ENCODE results near the gene TCOF1.

Gene TCOF1

GRCh38 chr5:150350524-150351344 is 6.8 kb upstream of the TCOF1 start:
- DNase-seq = peak; percentile 58

DNA sequence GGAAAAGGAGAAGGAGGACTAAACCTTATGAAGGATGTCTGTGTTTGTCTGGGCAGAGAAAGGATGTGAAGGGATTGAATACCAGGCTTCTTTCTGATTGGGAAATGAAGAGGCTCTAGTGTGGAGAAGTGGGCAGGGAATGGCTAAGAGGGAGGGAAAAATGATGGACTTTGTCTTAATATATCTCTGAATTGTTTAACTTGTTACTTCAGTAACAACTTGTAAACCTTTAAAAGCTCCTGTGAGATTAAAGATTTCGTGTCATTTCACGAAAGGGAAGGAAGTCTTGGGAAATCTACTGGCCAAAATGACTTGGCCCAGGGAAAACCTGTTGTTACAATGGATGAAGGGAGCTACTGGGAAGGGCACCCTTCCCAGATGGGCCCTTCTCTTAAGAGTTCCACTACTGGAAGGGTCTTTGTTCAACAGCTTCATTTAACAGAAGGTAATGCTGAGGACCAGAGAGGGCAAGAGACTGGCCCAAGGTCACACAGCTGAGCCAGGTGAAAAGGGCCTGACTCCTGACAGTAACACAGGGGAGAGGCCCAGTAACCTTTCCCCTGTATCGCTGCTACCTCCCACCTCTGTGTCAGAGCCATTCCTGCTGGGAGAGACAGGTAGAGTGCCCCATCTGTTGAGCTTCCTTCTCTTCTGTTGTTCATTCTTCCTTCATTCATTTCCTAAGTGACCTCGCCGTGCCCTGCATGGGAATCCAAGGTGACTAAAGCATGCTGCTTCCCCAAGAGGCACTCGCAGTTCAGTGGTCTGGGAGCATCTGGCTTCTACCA is 5.1 kb upstream of the TCOF1 start:
- peak; percentile 10 for DNase-seq

GRCh38 chr5:150353032-150353675 is 4.3 kb upstream of the TCOF1 start:
- DNase-seq = no peak

DNA sequence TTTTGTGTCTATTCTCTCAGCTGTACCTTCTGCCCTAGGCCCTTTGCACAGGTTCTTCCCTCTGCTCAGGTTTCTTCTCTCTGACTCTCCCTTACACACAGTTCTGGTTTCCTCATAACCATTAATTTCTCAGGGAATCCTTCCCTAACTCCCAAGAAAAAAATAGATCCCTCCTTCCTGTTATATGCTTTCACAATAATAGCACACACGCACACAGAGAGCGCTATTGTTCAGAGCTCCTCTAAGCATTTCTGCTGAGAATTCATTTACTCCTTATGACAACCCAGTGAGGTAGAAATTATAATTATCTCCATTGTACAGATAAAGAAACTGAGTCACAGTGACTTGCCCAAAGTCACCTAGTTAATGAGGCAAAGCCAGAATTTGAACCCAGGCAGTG is 1.7 kb upstream of the TCOF1 start:
- DNase-seq = no peak

DNA sequence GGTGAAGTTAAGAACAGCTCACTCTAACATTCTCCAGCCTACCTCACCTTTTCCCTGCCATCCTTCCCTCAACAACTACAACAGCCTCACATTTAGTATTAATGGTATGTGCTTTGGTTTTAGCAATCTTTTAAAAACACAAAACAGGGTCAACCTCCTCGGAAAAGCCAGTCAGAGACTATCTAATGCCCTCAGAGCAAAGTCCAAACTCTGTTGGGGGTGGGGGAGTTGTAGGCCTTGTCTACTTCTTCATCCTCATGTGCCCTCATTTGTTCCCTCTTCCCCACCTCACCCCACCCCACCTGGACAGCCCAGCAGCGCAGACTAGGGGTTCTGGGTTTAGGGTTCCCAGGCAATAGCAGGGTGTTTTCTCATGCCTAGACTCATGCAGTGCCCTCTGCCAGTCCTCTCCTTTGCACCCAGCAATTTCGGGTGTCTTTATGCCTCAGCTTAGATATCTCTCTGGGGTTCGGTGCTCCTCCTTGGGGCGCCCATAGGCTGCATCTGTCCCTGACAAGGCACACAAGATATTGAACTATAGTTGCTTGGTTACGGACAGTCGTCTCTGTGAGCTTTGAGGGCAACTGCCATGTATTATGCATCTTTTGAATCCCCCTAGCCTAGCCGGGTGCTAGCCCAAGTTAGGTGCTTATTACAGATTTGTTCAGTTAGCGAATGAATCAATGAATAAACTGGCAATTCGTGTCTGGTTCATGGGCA is 762 bp upstream of the TCOF1 start:
- DNase-seq = no peak

DNA sequence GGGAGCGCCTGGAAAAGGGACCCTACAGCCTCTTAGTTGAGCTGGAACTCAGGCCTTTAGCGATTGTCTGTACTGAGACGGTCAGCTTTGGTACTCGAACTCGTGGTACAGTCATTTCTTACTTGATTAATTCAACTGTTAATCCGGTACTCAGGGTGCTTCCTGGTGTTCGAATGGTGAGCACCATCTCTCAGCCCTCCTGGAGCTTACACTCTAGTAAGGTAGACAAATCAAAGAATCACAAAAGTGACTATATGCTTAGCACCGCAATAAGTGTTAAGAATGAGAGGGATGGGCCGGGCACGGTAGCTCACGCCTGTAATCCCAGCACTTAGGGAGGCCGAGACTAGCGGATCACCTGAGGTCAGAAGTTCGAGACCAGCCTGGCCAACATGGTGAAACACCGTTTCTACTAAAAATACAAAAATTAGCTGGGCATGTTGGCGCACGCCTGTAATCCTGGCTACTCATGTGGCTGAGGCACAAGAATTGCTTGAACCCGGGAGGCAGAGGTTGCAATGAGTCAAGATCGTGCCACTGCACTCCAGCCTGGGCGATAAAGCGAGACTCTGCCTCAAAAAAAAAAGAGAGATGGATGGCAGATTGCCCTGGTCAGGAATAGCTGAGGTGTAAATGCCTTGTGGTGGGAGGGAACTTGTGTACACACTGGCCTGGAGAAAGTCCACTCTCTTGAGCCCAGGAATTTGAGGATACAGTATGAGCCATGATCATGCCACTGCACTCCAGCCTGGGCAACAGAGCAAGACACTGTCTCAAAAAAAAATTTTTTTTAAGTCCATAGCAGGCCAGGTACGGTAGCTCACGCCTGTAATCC is 981 bp downstream of the TCOF1 start:
- DNase-seq = no peak

GRCh38 chr5:150361301-150361700 is 3.8 kb downstream of the TCOF1 start:
- no peak for DNase-seq

DNA sequence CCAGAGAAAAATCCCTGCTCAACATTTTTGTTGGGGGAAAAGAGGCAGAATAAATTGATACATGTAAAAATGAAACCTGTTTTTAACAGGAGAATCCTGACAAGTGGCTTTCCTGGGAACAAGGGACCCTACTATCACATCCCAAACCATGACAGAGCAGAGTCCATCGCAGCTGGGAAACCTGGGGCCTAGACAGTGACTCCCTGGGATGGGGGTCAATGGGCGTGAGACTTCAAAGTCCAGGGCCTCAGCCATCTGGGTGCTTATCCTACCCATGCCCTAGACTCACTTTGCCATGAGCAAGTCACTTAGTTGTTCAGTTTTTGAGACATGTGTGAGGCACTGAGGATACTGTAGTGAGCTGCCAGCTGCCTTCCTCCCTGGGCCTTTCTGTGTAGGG is 5.7 kb downstream of the TCOF1 start:
- no peak for DNase-seq

DNA sequence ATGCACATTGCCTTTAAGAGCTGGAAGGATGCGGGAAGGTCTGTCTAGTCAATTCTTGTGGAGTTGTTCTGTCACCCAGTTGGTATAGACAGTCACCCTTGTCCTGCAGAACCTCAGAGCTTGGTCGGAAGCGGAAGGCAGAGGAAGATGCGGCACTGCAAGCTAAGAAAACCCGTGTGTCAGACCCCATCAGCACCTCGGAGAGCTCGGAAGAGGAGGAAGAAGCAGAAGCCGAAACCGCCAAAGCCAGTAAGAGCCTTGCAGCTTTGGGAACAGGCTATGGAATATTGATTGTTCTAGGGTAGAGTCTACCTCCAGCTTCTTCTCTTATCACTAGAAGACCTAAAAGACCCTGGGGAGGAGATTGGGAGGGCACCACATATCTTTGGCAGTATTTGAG is 6.5 kb downstream of the TCOF1 start:
- DNase-seq = no peak

DNA sequence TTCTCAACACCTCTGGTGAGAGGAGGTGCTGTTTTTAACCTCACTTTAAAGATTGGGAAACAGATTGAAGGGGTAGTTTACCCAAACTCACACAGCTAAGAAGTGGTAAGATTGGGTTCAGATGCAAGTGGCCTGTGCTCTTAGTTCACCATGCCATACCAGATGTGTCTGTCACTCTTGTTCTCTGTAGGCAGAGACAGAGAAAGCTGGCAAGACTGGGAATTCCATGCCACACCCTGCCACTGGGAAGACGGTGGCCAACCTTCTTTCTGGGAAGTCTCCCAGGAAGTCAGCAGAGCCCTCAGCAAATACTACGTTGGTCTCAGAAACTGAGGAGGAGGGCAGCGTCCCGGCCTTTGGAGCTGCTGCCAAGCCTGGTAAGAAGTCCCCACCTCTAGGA is 11.0 kb downstream of the TCOF1 start:
- no peak for DNase-seq

- no peak for DNase-seq
Observed at GRCh38 chr5:150372639-150373038, 15.1 kb downstream of the TCOF1 start.

GRCh38 chr5:150374651-150375050 is 17.2 kb downstream of the TCOF1 start:
- no peak for DNase-seq

GRCh38 chr5:150376799-150377771 is 19.6 kb downstream of the TCOF1 start:
- DNase-seq = peak; percentile 72

DNA sequence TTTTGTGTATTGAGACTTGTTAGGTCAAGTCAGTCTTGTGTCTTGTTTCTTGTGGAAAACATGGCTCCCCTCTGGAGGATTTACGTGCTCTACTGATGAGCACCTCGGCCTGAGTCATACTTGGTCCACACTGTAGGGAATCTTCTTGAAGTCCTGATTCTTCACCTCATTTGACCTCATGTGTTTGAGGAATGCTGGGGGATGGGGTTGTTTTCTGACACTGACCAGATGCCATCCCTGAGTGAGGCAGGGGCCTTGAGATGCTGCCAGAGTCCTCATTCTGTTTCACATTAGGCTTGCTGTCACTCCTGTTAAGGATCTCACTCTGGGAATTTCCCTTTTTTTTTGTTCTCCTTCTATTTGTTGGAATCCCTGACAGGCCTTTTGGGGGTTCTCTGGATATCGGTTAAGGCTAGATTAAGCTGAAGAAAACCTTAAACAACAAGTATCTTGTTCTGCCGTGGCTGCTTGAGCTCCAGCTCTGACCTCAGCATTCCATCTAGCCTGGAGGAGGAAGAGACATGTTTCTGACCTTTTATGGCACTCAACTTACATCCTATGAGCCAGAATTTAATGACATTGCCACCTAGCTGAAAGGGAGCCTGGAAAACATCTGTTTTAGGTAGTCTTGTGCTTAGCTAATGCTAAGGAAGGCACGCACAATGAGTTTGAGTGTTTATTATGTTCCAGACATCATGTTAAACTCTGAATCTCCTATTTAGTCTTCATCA is 20.6 kb downstream of the TCOF1 start:
- peak; percentile 95 for DNase-seq

GRCh38 chr5:150384701-150385100 is 27.2 kb downstream of the TCOF1 start:
- DNase-seq = no peak

DNA sequence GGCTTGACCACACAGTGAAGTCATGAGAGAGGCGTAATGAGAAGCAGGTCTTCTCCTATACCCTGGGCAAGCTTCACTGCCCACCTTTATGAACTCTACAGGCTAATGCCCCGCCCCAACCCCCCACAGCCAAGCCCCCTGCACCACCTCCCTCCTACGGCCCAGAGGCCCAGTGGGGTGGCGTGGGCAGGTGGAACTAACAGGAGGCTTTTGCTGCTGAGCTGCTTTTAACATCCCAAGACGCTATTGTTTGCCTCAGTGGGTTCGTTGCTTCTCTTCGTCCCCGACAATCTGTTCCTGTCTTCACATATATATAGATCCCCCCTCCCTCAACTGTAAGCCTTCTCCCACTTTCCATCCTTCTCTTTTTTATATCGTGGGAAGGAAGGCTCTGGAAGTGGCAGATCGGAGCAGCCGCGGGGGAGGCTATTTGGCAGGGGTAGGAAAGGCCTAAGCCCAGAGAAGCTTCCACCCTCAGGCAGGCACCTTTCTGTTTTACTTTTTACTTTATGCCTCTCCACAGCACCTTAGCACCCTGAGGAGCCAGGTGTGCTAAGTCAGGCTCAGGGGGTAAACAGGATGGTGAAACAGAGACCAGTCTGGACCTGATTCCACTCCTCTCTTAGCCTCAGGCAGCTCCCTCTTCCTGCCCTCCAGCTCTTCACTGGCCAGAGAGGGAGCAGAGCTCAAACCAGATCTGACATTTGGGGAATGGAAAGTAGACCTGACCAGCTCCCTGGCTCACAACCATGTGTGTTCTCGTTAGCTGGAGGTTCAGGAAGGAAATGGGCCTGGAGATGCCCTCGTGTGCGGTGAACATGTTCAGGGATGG is 28.7 kb downstream of the TCOF1 start:
- no peak for DNase-seq

- no peak for DNase-seq
Observed at GRCh38 chr5:150389531-150390266, 32.2 kb downstream of the TCOF1 start.

- DNase-seq = no peak
Observed at GRCh38 chr5:150391064-150391834, 33.8 kb downstream of the TCOF1 start.

Data from fibroblast of skin of right biceps (primary cell).